Measurements from ENCODE around the gene NES. TPM values are rescaled to one million over a fixed set of nuclear protein-coding genes. Genes with fewer than 3 reads are reported as not detected.
A peak's percentile ranks its signal among the peaks of the same experiment; 100 is the strongest.

NES gene
- total RNA-seq, 1 donor = 44.5 TPM

DNA sequence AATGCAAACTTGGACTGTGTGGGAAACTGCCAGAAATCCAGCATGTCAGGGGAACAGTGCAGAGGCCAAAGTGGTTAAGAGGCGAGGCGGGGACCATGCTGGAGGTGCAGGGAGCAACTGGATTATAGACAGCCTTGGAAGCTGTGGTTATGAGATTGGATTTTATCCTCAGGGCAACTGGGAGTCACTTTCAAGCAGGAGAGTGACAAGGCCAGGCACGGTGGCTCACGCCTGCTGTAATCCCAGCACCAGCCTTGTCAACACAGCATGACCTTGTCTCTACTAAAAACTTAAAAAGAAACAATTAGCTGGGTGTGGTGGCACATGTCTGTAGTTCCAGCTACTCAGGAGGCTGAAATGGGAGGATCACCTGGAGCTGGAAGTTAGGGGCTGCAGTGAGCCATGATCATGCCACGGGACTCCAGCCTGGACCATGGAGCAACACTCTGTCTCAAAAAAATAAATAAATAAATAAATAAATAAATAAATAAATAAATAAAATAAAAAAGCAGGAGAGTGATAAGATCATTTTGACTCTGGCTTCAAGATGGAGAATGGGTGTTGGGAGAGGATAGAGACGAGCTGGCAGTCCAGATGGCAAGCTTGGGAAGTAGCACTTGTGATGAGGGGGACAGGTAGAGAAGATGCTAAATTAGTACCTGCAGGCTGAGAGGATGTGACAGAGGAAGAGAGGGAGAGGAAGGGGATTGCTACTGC lies 54.5 kb downstream of the NES start:
- no peak overlapping the region for H3K4me3 ChIP-seq (ENCODE audit: low read depth, low read length)
- no peak for DNase-seq (ENCODE audit: low read depth)
- no peak for TF ChIP-seq CTCF (IDR thresholded peaks at IDR 0.05; ENCODE audit: insufficient read depth, low read length)

- TF ChIP-seq CTCF (IDR thresholded peaks at IDR 0.05; ENCODE audit: insufficient read depth, low read length) = no peak
- DNase-seq (ENCODE audit: low read depth) = no peak
- H3K4me3 ChIP-seq (ENCODE audit: low read depth, low read length) = no peak overlapping the region
Observed at GRCh38 chr1:156619582-156619955, 57.6 kb downstream of the NES start.

DNA sequence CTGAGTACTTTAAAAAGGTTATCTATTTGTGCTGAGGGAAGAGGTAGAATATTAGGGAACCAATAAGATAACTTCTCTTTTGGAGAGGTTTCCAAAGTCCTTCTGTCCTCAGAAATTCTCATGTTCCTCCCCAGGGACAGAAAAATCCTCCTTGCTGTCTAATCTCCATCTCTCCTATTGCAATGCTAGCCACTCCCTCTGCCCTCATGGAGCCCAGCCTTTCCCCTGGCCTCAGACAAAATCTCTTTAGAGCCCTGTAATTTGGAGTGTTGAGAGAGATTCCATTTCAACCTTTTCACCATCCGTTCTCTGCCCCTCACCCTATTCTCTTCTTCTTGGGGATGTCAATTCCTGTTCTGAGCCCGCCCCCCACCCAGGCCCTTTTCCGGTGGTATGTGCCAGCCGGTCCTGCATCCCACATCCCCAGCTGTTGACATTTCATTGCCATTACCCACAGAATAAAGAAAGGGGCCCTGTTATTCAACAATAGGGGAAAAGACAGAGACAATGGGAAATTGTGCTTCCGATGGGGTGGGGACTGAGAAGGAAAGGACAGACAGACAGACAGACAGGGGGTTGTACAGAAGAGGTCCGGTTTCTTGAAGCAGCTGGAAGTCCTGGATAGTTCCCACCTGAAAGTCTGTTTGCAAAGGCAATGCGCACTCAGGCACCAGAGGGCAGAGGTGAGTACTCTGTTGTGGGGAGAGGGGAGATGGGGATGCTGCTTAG lies 58.2 kb downstream of the NES start, which contains the start of gene HAPLN2:
HAPLN2 (plus strand) TSS at position 563 of the 729 bp plus-strand sequence. CDS start 4,076 bp downstream, outside the sequence.
- no peak for DNase-seq (ENCODE audit: low read depth)
- peak; percentile 43 for TF ChIP-seq CTCF (IDR thresholded peaks at IDR 0.05; ENCODE audit: insufficient read depth, low read length)
- H3K4me3 ChIP-seq (ENCODE audit: low read depth, low read length) = no peak within 1 kb of the TSS

Other genes starting within 250 kb of the NES start
- gene MEF2D, start 176.6 kb downstream of the NES start, total RNA-seq (ENCODE audit: low replicate concordance) = 6.0 and 11.6 TPM in 2 replicates
- gene IQGAP3, start 104.8 kb downstream of the NES start, total RNA-seq (ENCODE audit: low replicate concordance) = 0.41 and 28.7 TPM in 2 replicates
- gene TTC24, start 97.7 kb downstream of the NES start, total RNA-seq (ENCODE audit: low replicate concordance) = not detected in 2 replicates
- gene NAXE, start 85.6 kb downstream of the NES start, total RNA-seq (ENCODE audit: low replicate concordance) = 22.7 and 64.2 TPM in 2 replicates
- 12.2 and 18.9 TPM in 2 replicates for gene GPATCH4, start 75.9 kb downstream of the NES start, total RNA-seq (ENCODE audit: low replicate concordance)
- not detected in 2 replicates for gene HAPLN2, start 58.0 kb downstream of the NES start, total RNA-seq (ENCODE audit: low replicate concordance)
- gene BCAN, start 35.3 kb downstream of the NES start, total RNA-seq (ENCODE audit: low replicate concordance) = not detected in 2 replicates
- gene CRABP2, start 28.2 kb upstream of the NES start, total RNA-seq (ENCODE audit: low replicate concordance) = 62.7 and 68.9 TPM in 2 replicates
- gene METTL25B, start 51.1 kb upstream of the NES start, total RNA-seq (ENCODE audit: low replicate concordance) = 4.1 and 10.9 TPM in 2 replicates
- gene ISG20L2, start 51.4 kb upstream of the NES start, total RNA-seq (ENCODE audit: low replicate concordance) = 9.9 and 27.4 TPM in 2 replicates
- gene MRPL24, start 63.7 kb upstream of the NES start, total RNA-seq (ENCODE audit: low replicate concordance) = 19.0 and 42.8 TPM in 2 replicates
- gene HDGF, start 74.3 kb upstream of the NES start, total RNA-seq (ENCODE audit: low replicate concordance) = 146 and 299 TPM in 2 replicates
- gene PRCC, start 90.1 kb upstream of the NES start, total RNA-seq (ENCODE audit: low replicate concordance) = 28.3 and 33.8 TPM in 2 replicates
- not detected in 2 replicates for gene SH2D2A, start 139.4 kb upstream of the NES start, total RNA-seq (ENCODE audit: low replicate concordance)
- gene INSRR, start 181.7 kb upstream of the NES start, total RNA-seq (ENCODE audit: low replicate concordance) = 0.08 TPM in 1 of 2 replicates, not detected in the other
- 0.09 TPM in 1 of 2 replicates, not detected in the other for gene NTRK1, start 183.5 kb upstream of the NES start, total RNA-seq (ENCODE audit: low replicate concordance)
- 4.8 and 10.8 TPM in 2 replicates for gene PEAR1, start 216.3 kb upstream of the NES start, total RNA-seq (ENCODE audit: low replicate concordance)
- gene LRRC71, start 243.2 kb upstream of the NES start, total RNA-seq (ENCODE audit: low replicate concordance) = 0.09 TPM in 1 of 2 replicates, not detected in the other